Retinal pigment epithelial cell (primary cell): ENCODE results near the gene RAD9A.

Experiments
- DNase-seq: peaks from one replicate; pipeline ENCODE4 v3.0.0-alpha.2; 2010; ENCODE audit warnings: low read depth
- H3K4me3 ChIP-seq: 2 replicates; pipeline ENCODE4 v1.5.1; 2011; ENCODE audit warnings: mild to moderate bottlenecking, low read length, control low read depth, moderate library complexity
- CTCF ChIP-seq: conservative IDR thresholded peaks from 2 replicates; pipeline ENCODE4 v1.5.1; 2011; ENCODE audit warnings: low read depth, low read length, control low read depth, inconsistent platforms

The RAD9A gene

DNA sequence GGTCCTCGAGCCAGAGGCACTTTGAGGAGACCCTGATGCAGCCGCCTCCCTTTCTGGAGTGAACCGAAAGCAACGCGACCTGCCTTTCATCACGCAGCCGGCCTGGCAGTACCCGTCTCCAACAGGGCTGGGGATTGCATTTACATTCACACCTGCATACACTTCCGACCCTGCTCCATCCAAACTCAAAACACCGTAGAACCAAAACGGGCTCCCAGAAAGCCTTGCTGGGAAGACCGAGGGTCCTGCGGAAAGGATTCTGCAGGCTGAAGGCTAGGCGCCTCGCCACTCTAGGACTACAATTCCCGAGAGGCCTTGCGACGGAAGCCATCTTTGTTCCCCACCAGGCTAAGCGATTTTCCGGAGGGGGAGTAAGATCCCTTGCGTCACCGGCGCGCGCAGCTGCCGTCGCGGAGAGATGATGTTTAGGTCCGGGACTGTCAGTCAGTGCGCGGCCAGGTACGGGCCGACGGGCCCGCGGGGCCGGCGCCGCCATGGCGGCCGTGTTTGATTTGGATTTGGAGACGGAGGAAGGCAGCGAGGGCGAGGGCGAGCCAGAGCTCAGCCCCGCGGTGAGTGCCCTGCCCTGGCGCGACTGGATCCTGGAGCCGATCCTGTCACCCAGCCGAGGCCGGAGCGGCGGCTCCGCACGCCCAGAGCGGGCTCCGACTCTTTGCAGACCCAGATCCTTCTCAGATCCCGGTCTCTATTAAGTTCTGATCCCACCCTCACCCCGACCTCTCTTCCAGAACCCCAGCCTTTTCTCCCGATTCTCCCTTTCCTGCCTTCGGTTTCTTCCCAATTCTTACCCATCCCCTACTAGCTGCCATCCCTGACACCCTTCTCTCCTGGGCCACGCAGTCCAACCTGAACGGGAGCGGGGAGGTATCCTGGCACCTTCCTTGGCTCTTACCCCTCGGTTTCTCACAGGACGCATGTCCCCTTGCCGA is 36.5 kb downstream of the RAD9A start, which contains the start of gene RPS6KB2:
TSS of gene RPS6KB2 (plus strand) at position 443 of the 950 bp plus-strand sequence. CDS start at position 495, 52 bp downstream.
- H3K4me3 ChIP-seq: peak within 1 kb of the TSS; percentile 63
- no peak for TF ChIP-seq CTCF

DNA sequence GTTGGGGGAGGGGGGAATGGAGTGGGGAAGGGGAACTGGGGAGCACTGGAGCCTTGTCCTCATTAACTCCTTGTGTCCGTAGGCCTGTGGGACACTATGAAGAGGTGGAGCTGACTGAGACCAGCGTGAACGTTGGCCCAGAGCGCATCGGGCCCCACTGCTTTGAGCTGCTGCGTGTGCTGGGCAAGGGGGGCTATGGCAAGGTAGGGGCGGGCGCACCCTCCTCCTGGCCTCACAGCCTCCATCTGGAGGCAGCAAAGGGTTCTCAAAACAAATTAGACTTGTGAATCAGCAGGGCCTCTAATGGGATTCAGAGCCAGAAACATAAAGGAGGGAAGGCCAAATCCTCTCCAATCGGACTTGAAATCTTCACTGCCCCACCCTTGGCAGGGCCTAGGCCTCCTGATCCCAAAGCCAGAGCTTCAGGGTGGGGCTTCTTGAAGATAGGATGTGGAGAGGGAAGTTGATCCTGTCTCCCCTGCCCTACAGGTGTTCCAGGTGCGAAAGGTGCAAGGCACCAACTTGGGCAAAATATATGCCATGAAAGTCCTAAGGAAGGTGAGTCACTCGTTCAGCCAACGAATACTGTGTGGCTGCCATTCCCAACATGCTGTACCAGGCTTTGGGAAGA is 37.4 kb downstream of the RAD9A start:
- H3K4me3 ChIP-seq: peak overlapping the region; percentile 63
- TF ChIP-seq CTCF: no peak
- no peak for DNase-seq

More for the DNA sequence above, 36.5 kb downstream of the RAD9A start, which contains the start of gene RPS6KB2:
- DNase-seq: peak; percentile 86

DNA sequence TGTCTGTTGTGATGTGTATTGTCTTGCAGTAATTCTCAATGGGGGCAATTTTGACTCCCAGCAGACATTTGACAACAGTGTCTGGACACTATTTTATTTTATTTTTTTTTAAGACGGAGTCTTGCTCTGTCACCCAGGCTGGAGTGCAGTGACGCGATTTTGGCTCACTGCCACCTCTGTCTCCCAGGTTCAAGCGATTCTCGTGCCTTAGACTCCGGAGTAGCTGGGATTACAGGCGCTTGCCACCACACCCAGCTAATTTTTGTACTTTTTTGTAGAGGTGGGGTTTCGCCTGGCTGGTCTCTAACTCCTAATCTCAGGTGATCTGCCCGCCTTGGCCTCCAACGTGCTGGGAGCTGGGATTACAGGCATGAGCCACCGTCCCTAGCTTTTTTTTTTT is 37.9 kb downstream of the RAD9A start:
- H3K4me3 ChIP-seq: no peak overlapping the region
- no peak for TF ChIP-seq CTCF
- DNase-seq: no peak

DNA sequence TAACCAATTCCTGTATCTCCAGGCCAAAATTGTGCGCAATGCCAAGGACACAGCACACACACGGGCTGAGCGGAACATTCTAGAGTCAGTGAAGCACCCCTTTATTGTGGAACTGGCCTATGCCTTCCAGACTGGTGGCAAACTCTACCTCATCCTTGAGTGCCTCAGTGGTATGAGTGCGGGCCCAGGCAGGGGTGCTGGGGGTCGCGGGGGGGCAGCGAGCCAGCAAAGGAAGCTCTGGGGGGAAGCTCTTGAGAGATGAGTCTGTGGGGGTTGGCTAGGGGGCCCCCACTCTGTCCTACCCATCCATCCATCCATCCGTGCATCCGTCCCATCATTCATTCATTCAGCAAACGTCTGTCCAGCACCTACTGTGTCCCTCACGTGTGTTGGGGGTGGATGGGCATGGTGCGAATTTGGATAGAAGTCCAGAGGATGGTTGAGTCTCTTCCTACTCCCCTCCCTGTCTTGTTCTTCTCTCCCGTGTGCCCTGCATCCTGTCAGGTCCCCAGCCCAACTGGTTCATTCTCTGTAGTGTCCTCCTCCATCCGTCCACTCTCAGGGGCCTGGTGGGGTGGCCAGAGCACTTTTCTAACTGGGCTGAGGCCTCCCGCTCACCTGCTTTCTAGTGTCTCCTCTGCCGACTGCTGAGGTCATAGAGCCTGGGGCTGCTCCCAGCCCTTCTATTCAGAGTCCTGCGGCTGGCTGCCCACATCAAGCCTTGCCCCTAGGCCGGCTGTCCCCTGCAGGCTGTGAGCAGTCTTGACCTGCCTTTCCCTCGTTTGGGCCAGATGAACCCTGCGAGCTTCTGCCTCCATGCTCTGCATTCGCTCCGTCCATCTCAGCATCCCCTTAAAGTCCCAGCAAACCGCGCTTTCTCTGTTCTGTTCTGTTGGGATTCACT is 39.8 kb downstream of the RAD9A start:
- no peak for DNase-seq
- no peak overlapping the region for H3K4me3 ChIP-seq
- no peak for TF ChIP-seq CTCF

- no peak overlapping the region for H3K4me3 ChIP-seq
- TF ChIP-seq CTCF: no peak
- no peak for DNase-seq
Measured at GRCh38 chr11:67432655-67433349, 41.0 kb downstream of the RAD9A start.
